GM23338 (cell line): ENCODE data around the gene MOK.

Experiments
- CTCF ChIP-seq, 2 experiments: fragments of 200-600 bp in 1 of 2; sonication (generic) in 1 of 2; conservative IDR thresholded peaks; 2 replicates each; pipeline versions ENCODE4 v1.5.1 to v1.6.1; 2016 to 2017; ENCODE audit warnings: antibody characterized with exemption in 2 of 2, low read depth in 2 of 2, mild to moderate bottlenecking in 2 of 2, moderate library complexity in 1 of 2
- ETS1 ChIP-seq: IDR thresholded peaks from 2 replicates; pipeline ENCODE4 v1.6.1; 2016; ENCODE audit warnings: antibody characterized with exemption
- EZH2phosphoT487 ChIP-seq: fragments of 200-600 bp; sonication (generic); IDR thresholded peaks from one replicate; pipeline ENCODE4 v1.8.1; 2018; ENCODE audit warnings: antibody characterized with exemption; ENCODE audit not compliant: unreplicated experiment
- POLR2AphosphoS5 ChIP-seq: IDR thresholded peaks from 2 replicates; pipeline ENCODE4 v1.6.1; 2016; ENCODE audit warnings: antibody characterized with exemption, low read depth

- TF ChIP-seq CTCF (conservative IDR thresholded peaks at IDR 0.05; ENCODE audit: low read depth in 2 of 2) (no peak), POLR2AphosphoS5 (no peak), EZH2phosphoT487 (no peak), ETS1 (no peak)
These were observed 15.2 kb upstream of the MOK start for GRCh38 chr14:102320033-102320660.
